GM13977 (cell line): Measurements from ENCODE around the gene LDLRAD4.

Experiments used
- DNase-seq: peaks from one replicate; pipeline ENCODE4 v3.0.0; 2012; ENCODE audit warnings: low spot score
- in situ Hi-C: fragments of 300-500 bp; cut with MboI; formaldehyde crosslinking; loops from one replicate; pipeline ENCODE4 v1.12.0; 2022; ENCODE audit warnings: low sequenced_read_pairs, low pct_unique_long_range_greater_than_20kb, mixed read lengths, inconsistent platforms; ENCODE audit not compliant: unreplicated experiment
- TF ChIP-seq, protein P1 (sequence below): IDR thresholded peaks from 2 replicates; pipeline ENCODE4 v1.5.1; 2012; ENCODE audit warnings: mild to moderate bottlenecking, control low read depth; ENCODE audit not compliant: insufficient read depth; ENCODE audit errors: extremely low read depth, missing control alignments

Gene LDLRAD4

DNA sequence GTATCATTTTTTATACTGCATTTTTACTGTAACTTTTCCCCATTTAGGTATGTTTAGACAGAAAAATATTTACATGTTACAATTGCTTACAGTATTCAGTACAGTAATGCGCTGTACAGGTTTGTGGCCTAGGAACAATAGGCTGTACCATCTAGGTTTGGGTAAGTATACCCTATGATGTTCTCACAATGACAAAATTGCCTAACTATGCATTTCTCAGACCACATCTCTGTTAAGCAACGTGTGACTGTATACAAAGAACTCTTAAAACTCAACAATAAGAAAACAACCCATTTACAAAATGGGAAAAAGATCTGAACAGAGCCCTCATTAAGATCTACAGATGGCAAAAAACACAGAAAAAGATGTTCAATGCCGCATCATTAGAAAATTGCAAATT is 478.4 kb downstream of the LDLRAD4 start:
- in situ Hi-C loops, result no loop called here
- TF ChIP-seq, protein P1, sequence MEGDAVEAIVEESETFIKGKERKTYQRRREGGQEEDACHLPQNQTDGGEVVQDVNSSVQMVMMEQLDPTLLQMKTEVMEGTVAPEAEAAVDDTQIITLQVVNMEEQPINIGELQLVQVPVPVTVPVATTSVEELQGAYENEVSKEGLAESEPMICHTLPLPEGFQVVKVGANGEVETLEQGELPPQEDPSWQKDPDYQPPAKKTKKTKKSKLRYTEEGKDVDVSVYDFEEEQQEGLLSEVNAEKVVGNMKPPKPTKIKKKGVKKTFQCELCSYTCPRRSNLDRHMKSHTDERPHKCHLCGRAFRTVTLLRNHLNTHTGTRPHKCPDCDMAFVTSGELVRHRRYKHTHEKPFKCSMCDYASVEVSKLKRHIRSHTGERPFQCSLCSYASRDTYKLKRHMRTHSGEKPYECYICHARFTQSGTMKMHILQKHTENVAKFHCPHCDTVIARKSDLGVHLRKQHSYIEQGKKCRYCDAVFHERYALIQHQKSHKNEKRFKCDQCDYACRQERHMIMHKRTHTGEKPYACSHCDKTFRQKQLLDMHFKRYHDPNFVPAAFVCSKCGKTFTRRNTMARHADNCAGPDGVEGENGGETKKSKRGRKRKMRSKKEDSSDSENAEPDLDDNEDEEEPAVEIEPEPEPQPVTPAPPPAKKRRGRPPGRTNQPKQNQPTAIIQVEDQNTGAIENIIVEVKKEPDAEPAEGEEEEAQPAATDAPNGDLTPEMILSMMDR, result no peak
- no peak for DNase-seq

DNA sequence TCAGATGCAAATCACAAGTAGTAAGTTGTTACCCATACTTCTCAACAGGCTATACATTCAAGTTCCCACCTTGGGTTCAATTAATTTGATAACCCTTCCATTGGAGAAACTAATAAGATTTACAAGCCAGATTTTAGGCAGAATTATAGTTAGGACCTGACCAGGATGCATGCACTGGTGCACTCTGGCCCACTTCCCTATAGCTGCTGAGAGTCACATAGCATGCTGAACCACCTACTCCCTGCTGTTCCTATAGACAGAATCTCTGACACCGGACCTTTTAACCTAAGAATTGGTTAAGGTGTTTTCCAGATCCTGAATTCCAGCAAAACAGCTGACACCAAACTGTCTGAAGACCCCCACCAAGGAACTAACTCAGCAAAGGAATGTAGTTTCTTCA is 481.6 kb downstream of the LDLRAD4 start:
- TF ChIP-seq, protein P1, result no peak
- in situ Hi-C loops, result no loop called here
- no peak for DNase-seq
